Testis (tissue), 3 donors: ENCODE measurements around the gene PTPRE. TPM values are rescaled to one million over a fixed set of nuclear protein-coding genes. Genes with fewer than 3 reads are reported as not detected.

Source experiments
- DNase-seq: peaks from one replicate; pipeline ENCODE4 v3.0.0-alpha.2; 2019
- H3K27ac ChIP-seq, 2 donors: fragments of 200-600 bp; sonication (generic); one replicate each; pipeline ENCODE4 v1.5.1; 2019
- H3K27me3 ChIP-seq: fragments of 200-600 bp; sonication (generic); one replicate; pipeline ENCODE4 v1.5.1; 2019
- H3K36me3 ChIP-seq: fragments of 200-600 bp; sonication (generic); one replicate; pipeline ENCODE4 v1.5.1; 2017; ENCODE audit warnings: low read depth; ENCODE audit errors: missing control alignments
- H3K4me1 ChIP-seq: fragments of 200-600 bp; sonication (generic); one replicate; pipeline ENCODE4 v1.5.1; 2019
- H3K4me3 ChIP-seq, 2 donors: fragments of 200-600 bp; sonication (generic); one replicate each; pipeline ENCODE4 v1.5.1; 2017 to 2019
- H3K9me3 ChIP-seq: fragments of 200-600 bp; sonication (generic); one replicate; pipeline ENCODE4 v1.5.1; 2017
- CTCF ChIP-seq, 3 experiments: fragments of 450-650 bp in 2 of 3; fragments of 200-600 bp in 1 of 3; sonication (generic) in 1 of 3; IDR thresholded peaks; one replicate each; pipeline ENCODE4 v1.5.1; 2016 to 2019; ENCODE audit warnings: antibody characterized with exemption in 3 of 3, mild to moderate bottlenecking in 2 of 3, moderate library complexity in 1 of 3
- POLR2A ChIP-seq: fragments of 450-650 bp; IDR thresholded peaks from one replicate; pipeline ENCODE4 v1.6.1; 2017; ENCODE audit warnings: antibody characterized with exemption, mild to moderate bottlenecking, moderate library complexity
- WGBS, 2 donors: methylation state at CpG; one replicate each; pipeline ENCODE4 v1.1.5; 2018; 5-methylcytosine and 5-hydroxymethylcytosine counted together
- intact Hi-C: fragments of 100-400 bp; cut with DNase I; formaldehyde crosslinking; loops from one replicate; pipeline ENCODE4 v1.15.1; 2023; ENCODE audit warnings: low total_unique reads
- polyA plus RNA-seq: library from polyadenylated mRNA; stranded (reverse); fragments of 350-450 nt; fragmentation: Illumina TruSeq; extraction: RNeasy Lipid Tissue Mini Kit (QIAGEN cat#74804); gene quantifications from one replicate; pipeline ENCODE4 v1.2.3, GENCODE V29; 2014; ENCODE audit warnings: low read depth, low replicate concordance; ENCODE audit not compliant: insufficient read depth
- total RNA-seq, 2 donors: library from RNA; depleted of rRNA; stranded (reverse); fragments of >200 nt; gene quantifications; one replicate each; pipeline ENCODE4 v1.2.3, GENCODE V29; 2016

The PTPRE gene
- total and polyA plus RNA-seq, 3 donors from 2014 or later: 10.0 to 26.6 (median 15.3) TPM

DNA sequence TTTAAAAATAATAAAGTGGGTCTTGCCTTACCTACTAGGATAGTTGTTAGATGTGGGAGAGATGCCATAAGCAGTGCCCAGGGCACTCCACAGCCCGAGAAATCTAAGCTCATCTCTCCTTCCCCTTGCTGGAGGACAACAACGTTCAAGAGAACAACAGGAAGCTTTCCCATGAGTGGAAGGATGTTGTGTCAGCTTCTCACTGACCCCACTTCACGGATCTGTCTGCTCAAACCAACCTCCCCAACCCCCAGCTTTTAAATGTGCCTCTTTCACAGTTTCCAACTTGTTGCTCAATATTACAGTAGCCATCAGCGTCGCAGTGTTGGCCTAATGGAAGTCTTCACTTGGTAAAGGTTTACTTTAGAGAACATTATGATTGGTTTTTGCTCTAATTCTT lies 72.1 kb downstream of the PTPRE start:
- Histone ChIP-seq H3K36me3 (no peaks in the 10 kb centered on the region), H3K27ac (no peak overlapping the region), H3K4me1 (peaks cover 22% of the 10 kb centered on the region), H3K27me3 (no peaks in the 10 kb centered on the region), H3K4me3 (no peak overlapping the region), H3K9me3 (no peaks in the 10 kb centered on the region)
- WGBS, 2 donors: 75 to 85% methylated on average over 5 of the region's 5 CpGs
- no peak for TF ChIP-seq POLR2A
- no peak for TF ChIP-seq CTCF (IDR thresholded peaks at IDR 0.05)
- intact Hi-C loops: no loop called here
- no peak for DNase-seq

- TF ChIP-seq POLR2A (no peak), CTCF (IDR thresholded peaks at IDR 0.05) (no peak)
- Histone ChIP-seq H3K27ac (no peak overlapping the region), H3K9me3 (no peaks in the 10 kb centered on the region), H3K27me3 (no peaks in the 10 kb centered on the region), H3K4me1 (peaks cover 20% of the 10 kb centered on the region), H3K4me3 (no peak overlapping the region), H3K36me3 (no peaks in the 10 kb centered on the region)
- 97 to 100% methylated on average over 2 of the region's 2 CpGs for WGBS, 2 donors
- DNase-seq: no peak
- intact Hi-C loops: no loop called here
Observed at GRCh38 chr10:127979566-127979965, 72.7 kb downstream of the PTPRE start.

GRCh38 chr10:127980898-127981297 lies 74.0 kb downstream of the PTPRE start:
- H3K36me3 ChIP-seq: no peaks in the 10 kb centered on the region
- no peak for TF ChIP-seq POLR2A
- no peak for TF ChIP-seq CTCF (IDR thresholded peaks at IDR 0.05)
- 87 to 92% methylated on average over 4 of the region's 4 CpGs for WGBS, 2 donors
- no peak for DNase-seq
- H3K4me3 ChIP-seq: no peak overlapping the region
- no peaks in the 10 kb centered on the region for H3K9me3 ChIP-seq
- intact Hi-C loops: no loop called here
- no peaks in the 10 kb centered on the region for H3K27me3 ChIP-seq
- H3K27ac ChIP-seq: no peak overlapping the region
- H3K4me1 ChIP-seq: peaks cover 20% of the 10 kb centered on the region

DNA sequence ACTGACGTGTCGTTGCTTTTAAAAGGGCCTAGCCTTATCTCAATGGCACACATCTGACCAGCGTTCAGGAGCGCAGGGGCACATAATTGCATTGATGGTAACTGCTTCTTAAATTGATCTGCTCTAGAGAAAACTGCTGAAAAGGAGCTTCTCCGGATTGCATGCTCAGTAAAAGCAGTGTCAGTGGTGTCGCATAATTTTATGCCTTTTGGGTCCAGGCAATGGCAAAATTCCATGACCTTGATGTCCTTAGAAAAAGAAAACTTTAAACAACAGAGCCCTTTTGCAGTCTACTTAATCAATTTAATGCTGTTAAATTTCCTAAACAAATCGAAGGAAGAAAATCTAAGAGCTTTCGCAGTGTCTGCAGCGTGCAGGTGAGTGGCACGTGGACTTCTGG lies 75.7 kb downstream of the PTPRE start:
- no peak overlapping the region for H3K4me3 ChIP-seq
- H3K9me3 ChIP-seq: no peaks in the 10 kb centered on the region
- TF ChIP-seq POLR2A (no peak), CTCF (IDR thresholded peaks at IDR 0.05) (no peak)
- 69 to 73% methylated on average over 10 of the region's 10 CpGs for WGBS, 2 donors
- no peak for DNase-seq
- intact Hi-C loops: no loop called here
- no peaks in the 10 kb centered on the region for H3K36me3 ChIP-seq
- no peaks in the 10 kb centered on the region for H3K27me3 ChIP-seq
- H3K4me1 ChIP-seq: peaks cover 5% of the 10 kb centered on the region
- no peak overlapping the region for H3K27ac ChIP-seq

DNA sequence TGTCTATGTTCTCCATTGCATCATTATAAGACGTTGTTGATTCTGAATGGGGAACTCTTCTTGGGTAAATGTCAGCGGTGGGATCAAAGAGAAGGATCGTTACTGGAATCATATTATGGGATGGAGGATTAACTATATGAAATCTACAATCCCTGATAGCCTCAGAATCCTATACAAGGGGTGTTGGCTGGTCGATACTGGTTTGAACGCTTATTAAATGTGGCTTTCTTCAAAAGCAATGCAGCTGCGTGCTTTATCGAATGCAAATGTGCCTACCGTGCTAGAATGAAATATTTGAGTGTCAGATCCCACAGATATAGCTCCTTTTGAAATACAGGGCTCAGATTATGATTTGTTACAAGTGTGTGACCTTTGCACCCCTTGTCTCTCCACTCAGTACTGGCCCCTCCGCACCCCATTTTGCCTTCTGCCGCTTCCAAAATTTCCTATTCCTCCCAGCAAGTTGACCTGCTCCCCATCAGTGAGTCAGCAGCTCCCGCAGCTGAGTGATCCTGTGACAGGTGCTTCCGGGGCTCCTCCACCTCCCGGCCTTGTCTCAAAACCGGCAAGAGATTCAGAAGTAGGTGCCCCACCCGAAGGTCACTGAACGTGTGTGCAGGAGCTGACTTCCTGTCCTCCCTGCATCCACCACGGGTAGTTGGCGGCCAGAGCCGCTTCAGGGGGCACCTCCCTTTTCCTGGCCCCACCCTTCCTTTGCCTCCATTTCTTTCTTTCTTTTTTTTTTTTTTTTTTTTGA lies 76.6 kb downstream of the PTPRE start:
- WGBS, 2 donors: 67 to 78% methylated on average over 19 of the region's 19 CpGs
- intact Hi-C loops: no loop called here
- DNase-seq: no peak
- no peaks in the 10 kb centered on the region for H3K27me3 ChIP-seq
- TF ChIP-seq CTCF (IDR thresholded peaks at IDR 0.05) (no peak), POLR2A (no peak)
- H3K4me1 ChIP-seq: no peaks in the 10 kb centered on the region
- H3K9me3 ChIP-seq: no peaks in the 10 kb centered on the region
- no peaks in the 10 kb centered on the region for H3K36me3 ChIP-seq
- H3K27ac ChIP-seq: no peak overlapping the region
- no peak overlapping the region for H3K4me3 ChIP-seq
